ENCODE data around the gene CNTNAP4.

DNA sequence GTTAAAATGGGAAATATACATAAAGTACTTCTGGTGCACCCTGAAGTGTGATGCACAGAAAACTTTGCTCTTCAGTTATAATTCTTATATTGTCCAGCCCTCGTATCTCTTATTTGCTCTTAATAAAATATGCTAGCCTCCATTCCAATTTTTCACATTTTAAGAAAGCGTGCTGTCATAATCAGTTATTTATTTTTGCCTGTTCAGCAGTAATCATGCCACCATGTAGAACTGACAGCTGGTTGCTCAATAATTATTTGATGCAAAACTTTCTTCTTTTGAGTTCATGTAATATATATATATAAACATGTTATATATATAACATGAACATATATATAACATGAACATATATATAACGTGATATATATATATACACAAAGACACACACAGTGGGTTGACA, 294.6 kb downstream of the CNTNAP4 start:
- TF ChIP-seq, protein P1, sequence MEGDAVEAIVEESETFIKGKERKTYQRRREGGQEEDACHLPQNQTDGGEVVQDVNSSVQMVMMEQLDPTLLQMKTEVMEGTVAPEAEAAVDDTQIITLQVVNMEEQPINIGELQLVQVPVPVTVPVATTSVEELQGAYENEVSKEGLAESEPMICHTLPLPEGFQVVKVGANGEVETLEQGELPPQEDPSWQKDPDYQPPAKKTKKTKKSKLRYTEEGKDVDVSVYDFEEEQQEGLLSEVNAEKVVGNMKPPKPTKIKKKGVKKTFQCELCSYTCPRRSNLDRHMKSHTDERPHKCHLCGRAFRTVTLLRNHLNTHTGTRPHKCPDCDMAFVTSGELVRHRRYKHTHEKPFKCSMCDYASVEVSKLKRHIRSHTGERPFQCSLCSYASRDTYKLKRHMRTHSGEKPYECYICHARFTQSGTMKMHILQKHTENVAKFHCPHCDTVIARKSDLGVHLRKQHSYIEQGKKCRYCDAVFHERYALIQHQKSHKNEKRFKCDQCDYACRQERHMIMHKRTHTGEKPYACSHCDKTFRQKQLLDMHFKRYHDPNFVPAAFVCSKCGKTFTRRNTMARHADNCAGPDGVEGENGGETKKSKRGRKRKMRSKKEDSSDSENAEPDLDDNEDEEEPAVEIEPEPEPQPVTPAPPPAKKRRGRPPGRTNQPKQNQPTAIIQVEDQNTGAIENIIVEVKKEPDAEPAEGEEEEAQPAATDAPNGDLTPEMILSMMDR (IDR thresholded peaks at IDR 0.05; ENCODE audit: poor library complexity, severe bottlenecking): no peak
- TF ChIP-seq MXI1 (conservative IDR thresholded peaks at IDR 0.05; ENCODE audit: poor library complexity, severe bottlenecking): no peak

Data from neural cell (in vitro differentiated cells).